Kidney (tissue), 14 donors: ENCODE measurements around the gene NUDT9. TPM values are rescaled to one million over a fixed set of nuclear protein-coding genes. Genes with fewer than 3 reads are reported as not detected.

ENCODE experiments used
- DNase-seq, 5 donors: peaks; one replicate each; pipeline ENCODE4 v3.0.0-alpha.2; 2013 to 2020
- FAIRE-seq: peaks from 2 replicates; lab custom pipeline; 2012; peaks lifted over from hg19 to GRCh38; lab: Jason Lieb, UNC
- H3K27ac ChIP-seq, 2 donors: one replicate each; pipeline ENCODE4 v1.7.0; 2013; ENCODE audit warnings: low read depth in 2 of 2, low read length in 2 of 2, inconsistent platforms in 1 of 2
- H3K27me3 ChIP-seq: one replicate; pipeline ENCODE4 v1.7.1; 2013; ENCODE audit warnings: low read length, inconsistent platforms; ENCODE audit not compliant: control insufficient read depth, insufficient read depth
- H3K36me3 ChIP-seq, 3 donors: one replicate each; pipeline versions ENCODE4 v1.7.0 to v1.7.1; 2013; ENCODE audit warnings: low read length in 3 of 3, control low read depth in 1 of 3, inconsistent platforms in 1 of 3; ENCODE audit not compliant: insufficient read depth in 3 of 3, control insufficient read depth in 2 of 3
- H3K4me1 ChIP-seq, 3 donors: one replicate each; pipeline versions ENCODE4 v1.7.0 to v1.7.1; 2013; ENCODE audit warnings: low read length in 3 of 3, inconsistent platforms in 1 of 3, low read depth in 1 of 3; ENCODE audit not compliant: control insufficient read depth in 2 of 3, insufficient read depth in 2 of 3
- H3K4me3 ChIP-seq, 3 donors: one replicate each; pipeline versions ENCODE4 v1.7.0 to v1.8.1; 2013; ENCODE audit warnings: low read length in 3 of 3, control low read depth in 1 of 3, inconsistent platforms in 1 of 3
- H3K9ac ChIP-seq, 3 donors: one replicate each; pipeline versions ENCODE4 v1.7.0 to v1.7.1; 2013; ENCODE audit warnings: low read length in 3 of 3, control low read depth in 1 of 3, inconsistent platforms in 1 of 3
- H3K9me3 ChIP-seq, 3 donors: one replicate each; pipeline versions ENCODE4 v1.7.0 to v1.7.1; 2013; ENCODE audit warnings: low read length in 3 of 3, control low read depth in 1 of 3, inconsistent platforms in 1 of 3; ENCODE audit not compliant: control insufficient read depth in 2 of 3, insufficient read depth in 1 of 3
- CTCF ChIP-seq: IDR thresholded peaks from 3 replicates; pipeline ENCODE4 v1.5.1; 2012; ENCODE audit warnings: mild to moderate bottlenecking, moderate library complexity, borderline replicate concordance; ENCODE audit not compliant: insufficient read depth; ENCODE audit errors: extremely low read depth
- intact Hi-C: fragments of 100-400 bp; cut with DNase I; formaldehyde crosslinking; loops from one replicate; pipeline ENCODE4 v1.11.1; 2022
- polyA plus RNA-seq: library from polyadenylated mRNA; stranded (reverse); fragments of 350-450 nt; fragmentation: Illumina TruSeq; extraction: RNeasy Lipid Tissue Mini Kit (QIAGEN cat#74804); gene quantifications from one replicate; pipeline ENCODE4 v1.2.3, GENCODE V29; 2014; ENCODE audit warnings: low read depth, low replicate concordance; ENCODE audit not compliant: insufficient read depth
- total RNA-seq: library from RNA; stranded (reverse); fragmentation: NEBNext Ultra II Directional; extraction: Animal tissue kit (Norgen Biotek cat#: 25700); gene quantifications from one replicate; pipeline ENCODE4 v1.2.1, GENCODE V29; 2021
- donor health status: control.
- donor health status: control.
- donor health status: control.
- donor health status: control.
- donor health status: control.
- donor health status: DM: yes; HTN: yes; CAD: no.
- donor health status: Normal renal cell carcinoma (clear cell type).

The NUDT9 gene
- total and polyA plus RNA-seq, 2 donors from 2014 or later = 30.4 to 49.5 TPM

- Histone ChIP-seq H3K4me1 (peaks cover 0 to 6% (median 0%) of the 10 kb centered on the region in 3 donors), H3K27me3 (no peaks in the 10 kb centered on the region), H3K9ac (no peak overlapping the region), H3K27ac (no peak overlapping the region), H3K36me3 (no peaks in the 10 kb centered on the region), H3K4me3 (no peak overlapping the region), H3K9me3 (no peaks in the 10 kb centered on the region)
- intact Hi-C loops = no loop called here
- no peak for TF ChIP-seq CTCF
- FAIRE-seq = no peak
- DNase-seq = no peak
These were observed 83.5 kb downstream of the NUDT9 start for GRCh38 chr4:87505862-87506261.

DNA sequence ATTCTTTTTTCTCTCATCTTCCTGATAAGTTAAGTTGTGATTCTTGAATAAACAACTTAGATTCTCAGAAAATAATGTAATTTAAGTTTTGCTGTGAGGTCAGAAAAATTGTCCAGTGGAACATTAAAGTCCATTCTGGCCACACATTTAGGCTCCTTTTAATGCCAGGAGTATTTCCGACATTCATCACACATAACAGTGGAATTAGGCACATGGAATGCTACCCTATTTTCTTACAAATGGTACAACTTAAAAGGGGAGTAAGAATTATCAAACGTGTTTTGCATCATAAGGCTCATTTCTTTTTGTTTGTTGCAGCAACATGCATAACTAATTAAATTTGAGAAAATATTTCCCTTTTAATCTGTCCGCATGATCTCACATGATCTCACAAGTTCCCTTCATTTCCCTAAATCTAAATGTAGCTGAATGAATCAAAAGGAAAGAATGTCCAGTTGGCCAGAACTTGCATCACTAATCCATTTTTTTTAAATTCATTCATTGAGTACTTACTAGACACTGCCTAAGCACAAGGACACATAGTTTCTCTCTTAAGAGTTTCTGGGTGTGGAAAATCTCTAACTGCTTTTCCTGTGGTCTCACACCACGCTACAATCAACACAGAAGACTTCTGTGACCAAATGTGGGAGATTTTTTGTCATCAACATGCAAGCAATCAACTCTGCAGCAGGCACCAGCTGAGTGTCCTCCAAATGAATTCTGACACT is 84.8 kb downstream of the NUDT9 start:
- Histone ChIP-seq H3K27ac (peak overlapping the region in 1 of 2 donors; percentile 38), H3K27me3 (no peaks in the 10 kb centered on the region), H3K36me3 (no peaks in the 10 kb centered on the region), H3K9ac (no peak overlapping the region), H3K4me1 (peaks cover 0 to 5% (median 0%) of the 10 kb centered on the region in 3 donors), H3K9me3 (no peaks in the 10 kb centered on the region), H3K4me3 (no peak overlapping the region)
- DNase-seq (no peak), FAIRE-seq (no peak)
- no peak for TF ChIP-seq CTCF
- intact Hi-C loops = no loop called here

Other genes starting within 250 kb of the NUDT9 start
- gene KLHL8, start 202.0 kb upstream of the NUDT9 start, total RNA-seq = 14.6 TPM
- 5.9 TPM for gene KLHL8, start 202.0 kb upstream of the NUDT9 start, polyA plus RNA-seq
- gene HSD17B13, start 99.7 kb upstream of the NUDT9 start, total RNA-seq = not detected
- gene HSD17B13, start 99.7 kb upstream of the NUDT9 start, polyA plus RNA-seq = not detected
- 39.5 TPM for gene HSD17B11, start 31.4 kb upstream of the NUDT9 start, total RNA-seq
- gene HSD17B11, start 31.4 kb upstream of the NUDT9 start, polyA plus RNA-seq = 48.1 TPM
- 322 TPM for gene SPARCL1, start 106.8 kb downstream of the NUDT9 start, total RNA-seq
- gene SPARCL1, start 106.8 kb downstream of the NUDT9 start, polyA plus RNA-seq = 87.4 TPM
- not detected for gene DSPP, start 186.0 kb downstream of the NUDT9 start, total RNA-seq
- not detected for gene DSPP, start 186.0 kb downstream of the NUDT9 start, polyA plus RNA-seq
- gene DMP1, start 227.7 kb downstream of the NUDT9 start, total RNA-seq = not detected
- not detected for gene DMP1, start 227.7 kb downstream of the NUDT9 start, polyA plus RNA-seq